ENCODE data around the gene ALX3. TPM values are rescaled to one million over a fixed set of nuclear protein-coding genes. Genes with fewer than 3 reads are reported as not detected.
"Not testable (repeated sequence)": the region's sequence is repeated elsewhere in the genome, so short reads cannot be mapped to it uniquely, and the experiment has no call there.

ALX3 gene
- total RNA-seq, 2 donors from 2014 or later, result not detected

DNA sequence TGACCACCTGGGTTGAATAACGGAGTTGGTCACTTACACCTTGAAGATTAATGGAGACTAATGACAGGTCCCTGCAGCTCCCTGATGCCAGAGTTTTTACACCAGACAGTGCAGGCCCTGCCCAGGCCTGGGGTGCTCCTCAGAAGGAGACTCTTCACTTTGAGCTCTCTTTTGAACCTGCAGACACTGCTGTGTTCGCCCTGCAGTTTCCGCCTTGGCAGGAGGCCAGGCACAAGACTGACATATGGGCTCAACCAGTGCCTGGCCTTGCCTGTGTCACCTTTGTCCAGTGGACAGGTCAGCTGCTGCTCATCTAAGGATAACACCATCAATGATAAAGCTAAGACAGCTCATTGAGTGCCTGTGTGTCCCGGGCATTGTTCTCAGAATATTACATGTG, 30.8 kb downstream of the ALX3 start:
- H3K36me3 Mint-ChIP-seq, result peaks cover 6 to 23% of the 10 kb centered on the region in 2 donors
- H3K9me3 Mint-ChIP-seq, result no peaks in the 10 kb centered on the region
- DNase-seq (ENCODE audit: low spot score in 2 of 2) (no peak), ATAC-seq (no peak)
- peak overlapping the region in 1 of 2 donors; percentile 57 for H3K27ac Mint-ChIP-seq

DNA sequence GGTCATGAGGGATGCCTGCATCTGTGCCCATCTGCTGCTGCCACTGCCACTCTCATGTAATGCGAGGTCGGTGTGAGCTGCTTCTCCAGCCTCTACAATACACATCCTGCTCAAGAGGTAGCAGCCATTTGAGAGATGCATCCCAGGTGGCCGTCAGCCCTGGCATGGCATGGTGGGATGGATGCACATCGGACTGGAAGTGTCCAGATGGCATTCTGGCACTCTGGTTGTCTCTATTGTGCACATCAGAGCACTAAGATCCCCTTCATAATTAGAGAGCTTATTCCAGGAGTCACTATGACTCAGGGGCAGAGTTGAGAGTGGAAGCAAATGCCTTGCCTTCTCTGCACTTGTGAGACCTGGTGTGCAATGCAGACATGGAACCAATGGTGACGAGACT, 32.2 kb downstream of the ALX3 start:
- peaks cover 6 to 26% of the 10 kb centered on the region in 2 donors for H3K36me3 Mint-ChIP-seq
- no peak overlapping the region for H3K27ac Mint-ChIP-seq
- peaks cover 7 to 8% of the 10 kb centered on the region in 2 donors for H3K9me3 Mint-ChIP-seq
- no peak for DNase-seq (ENCODE audit: low spot score in 2 of 2)
- ATAC-seq, result no peak

DNA sequence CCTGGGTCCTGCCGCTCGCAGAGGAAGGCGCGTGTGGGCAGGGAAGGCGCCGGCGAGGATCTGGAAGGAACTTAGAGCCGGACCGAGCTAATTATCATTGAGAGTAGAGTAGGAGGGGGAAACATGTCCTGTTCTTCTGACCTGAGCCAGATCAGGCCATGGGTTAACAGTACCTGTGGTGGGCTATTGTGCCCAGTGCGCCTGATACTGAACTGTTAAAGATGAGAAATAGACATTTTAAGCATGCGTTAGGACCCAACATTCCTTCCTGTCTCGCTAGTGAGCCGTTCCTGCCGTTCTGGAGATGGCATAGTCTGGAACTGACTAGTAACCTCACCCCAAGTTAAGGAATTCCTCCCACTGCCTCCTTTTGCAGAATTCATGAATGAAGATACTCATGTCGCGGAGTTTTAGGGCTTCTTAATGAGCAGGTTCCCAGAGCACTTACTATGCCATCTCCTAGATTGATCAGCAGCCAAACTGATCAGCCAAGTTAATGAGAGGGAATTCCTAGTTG, 35.2 kb downstream of the ALX3 start:
- Mint-ChIP-seq H3K27ac (peak overlapping the region; percentile 92 to 94), H3K36me3 (peaks cover 6 to 23% of the 10 kb centered on the region in 2 donors), H3K9me3 (peaks cover 8 to 13% of the 10 kb centered on the region in 2 donors)
- no peak for DNase-seq (ENCODE audit: low spot score in 2 of 2)
- no peak for ATAC-seq

DNA sequence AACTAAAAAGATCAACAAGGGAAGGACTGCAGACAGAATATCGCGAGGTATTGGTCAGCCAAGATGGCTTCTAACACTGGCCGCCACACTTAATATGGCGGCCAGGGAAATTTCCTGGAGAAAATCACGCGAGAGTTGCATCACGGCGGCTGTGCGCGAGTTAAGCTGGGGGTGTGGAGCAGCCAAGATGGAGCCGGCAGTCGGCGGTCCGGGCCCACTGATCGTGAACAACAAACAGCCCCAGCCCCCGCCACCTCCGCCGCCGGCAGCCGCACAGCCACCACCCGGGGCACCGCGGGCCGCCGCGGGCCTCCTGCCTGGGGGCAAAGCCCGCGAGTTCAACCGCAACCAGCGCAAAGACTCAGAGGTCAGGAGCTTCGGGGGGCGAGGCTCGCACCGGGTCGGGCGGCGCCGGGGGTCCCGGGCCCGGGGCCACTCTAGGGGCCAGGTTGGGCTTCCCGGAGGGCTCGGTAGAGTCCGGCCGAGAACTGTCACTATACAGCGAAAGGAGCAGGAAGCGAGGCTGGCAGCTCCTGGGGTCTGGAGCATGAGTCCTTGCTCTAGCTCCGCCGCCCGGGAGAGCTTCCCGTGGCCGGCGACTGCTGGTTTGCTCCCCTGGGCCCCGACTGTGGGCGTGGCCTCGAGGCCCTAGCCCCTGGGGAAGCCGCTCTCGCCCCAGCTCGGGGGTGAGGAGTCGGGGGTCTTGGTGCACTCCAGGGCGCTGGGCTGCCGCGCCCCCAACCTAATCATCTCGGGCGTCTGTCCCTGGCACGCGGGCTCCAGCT, 35.8 kb downstream of the ALX3 start, which contains the start of gene STRIP1:
STRIP1 (plus strand) TSS at position 174 of the 785 bp plus-strand sequence; CDS start at position 188, 14 bp downstream.
- peak; percentile 92 for ATAC-seq
- DNase-seq (ENCODE audit: low spot score in 2 of 2), result peak; percentile 88 to 91
- peak within 1 kb of the TSS; percentile 92 to 94 for H3K27ac Mint-ChIP-seq
- peaks cover 6 to 23% of the 10 kb centered on the region in 2 donors for H3K36me3 Mint-ChIP-seq
- peaks cover 8 to 13% of the 10 kb centered on the region in 2 donors for H3K9me3 Mint-ChIP-seq

DNA sequence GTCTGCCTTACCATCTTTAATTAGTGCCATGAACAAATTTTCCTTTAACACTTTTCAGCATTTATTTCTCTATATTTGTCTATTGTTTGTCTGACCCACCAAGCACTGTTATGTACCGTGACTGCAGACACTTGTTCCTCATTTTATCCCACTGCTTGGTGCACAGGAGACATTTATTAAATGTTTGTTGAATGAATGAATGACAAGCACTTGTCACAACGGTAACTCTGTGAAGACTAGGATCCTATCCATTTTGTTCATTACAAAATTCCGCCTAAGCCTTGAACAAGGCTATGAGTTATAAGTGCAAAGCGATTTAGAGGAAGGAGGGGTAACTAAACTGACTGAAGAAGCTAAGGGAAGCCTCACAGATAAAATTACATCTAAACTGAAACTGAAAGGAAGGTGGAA, 36.4 kb downstream of the ALX3 start:
- Mint-ChIP-seq H3K9me3 (peaks cover 8 to 13% of the 10 kb centered on the region in 2 donors), H3K27ac (peak overlapping the region; percentile 65 to 94), H3K36me3 (peaks cover 6 to 20% of the 10 kb centered on the region in 2 donors)
- DNase-seq (ENCODE audit: low spot score in 2 of 2), result no peak
- ATAC-seq, result no peak

DNA sequence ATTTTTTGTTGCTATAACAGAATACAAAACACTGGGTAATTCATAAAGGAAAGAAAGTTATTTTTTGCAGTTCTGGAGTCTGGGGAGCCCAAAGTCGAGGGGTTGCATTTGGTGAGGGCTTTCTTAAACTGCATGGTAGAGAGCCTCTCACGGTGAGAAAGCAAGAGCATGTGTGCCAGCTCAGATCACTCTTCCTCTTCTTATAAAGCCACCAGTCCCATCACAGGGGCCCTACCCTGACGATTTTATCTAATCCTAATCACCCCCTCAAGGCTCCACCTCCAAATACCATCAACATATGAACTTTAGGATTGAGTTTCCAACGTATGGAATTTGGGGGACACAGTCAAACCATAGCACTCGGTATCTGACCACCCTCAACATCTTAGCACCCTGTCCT, 37.1 kb downstream of the ALX3 start:
- DNase-seq (ENCODE audit: low spot score in 2 of 2) (no peak), ATAC-seq (no peak)
- H3K9me3 Mint-ChIP-seq, result peaks cover 8 to 13% of the 10 kb centered on the region in 2 donors
- H3K27ac Mint-ChIP-seq, result peak overlapping the region; percentile 65 to 94
- H3K36me3 Mint-ChIP-seq, result peaks cover 2 to 14% of the 10 kb centered on the region in 2 donors

DNA sequence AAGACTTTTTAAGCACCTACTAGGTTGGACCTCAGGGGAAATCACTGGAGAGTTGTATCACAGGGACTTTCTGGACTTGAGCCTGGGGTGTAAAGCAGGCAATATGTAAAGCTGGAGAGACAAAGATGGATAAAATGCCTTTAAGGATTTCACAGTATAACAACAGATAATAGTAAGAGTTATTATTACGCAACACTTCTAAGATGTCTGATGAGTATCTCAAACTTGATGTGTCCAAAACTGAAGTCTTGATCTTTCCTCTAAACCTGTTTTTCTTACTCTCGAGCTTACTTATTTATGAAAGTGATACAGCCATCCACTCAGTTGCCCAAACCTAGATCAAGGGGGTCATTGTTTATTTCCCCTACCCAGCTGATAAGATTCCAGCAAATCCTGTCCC, 38.1 kb downstream of the ALX3 start:
- Mint-ChIP-seq H3K27ac (peak overlapping the region in 1 of 2 donors; percentile 89), H3K36me3 (peaks cover 0 to 9% of the 10 kb centered on the region in 2 donors), H3K9me3 (peaks cover 8 to 13% of the 10 kb centered on the region in 2 donors)
- ATAC-seq (no peak), DNase-seq (ENCODE audit: low spot score in 2 of 2) (no peak)

DNA sequence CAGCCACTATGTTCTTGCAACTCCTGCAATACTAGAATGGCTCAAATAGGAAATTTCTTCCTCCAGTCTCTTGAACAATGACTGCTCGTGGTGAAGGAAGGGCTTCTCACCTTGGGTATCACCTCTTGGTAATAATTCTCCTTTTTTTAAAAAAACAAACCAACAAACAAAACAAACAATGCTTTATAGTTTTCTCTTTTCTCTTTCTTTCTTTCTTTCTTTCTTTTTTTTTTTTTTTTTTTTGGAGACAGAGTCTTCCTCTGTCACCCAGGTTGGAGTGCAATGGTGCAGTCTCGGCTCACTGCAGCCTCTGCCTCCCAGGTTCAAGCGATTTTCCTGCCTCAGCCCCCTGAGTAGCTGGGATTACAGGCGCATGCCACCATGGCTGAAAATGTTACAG, 39.8 kb downstream of the ALX3 start:
- not testable (repeated sequence) for DNase-seq (ENCODE audit: low spot score in 2 of 2)

DNA sequence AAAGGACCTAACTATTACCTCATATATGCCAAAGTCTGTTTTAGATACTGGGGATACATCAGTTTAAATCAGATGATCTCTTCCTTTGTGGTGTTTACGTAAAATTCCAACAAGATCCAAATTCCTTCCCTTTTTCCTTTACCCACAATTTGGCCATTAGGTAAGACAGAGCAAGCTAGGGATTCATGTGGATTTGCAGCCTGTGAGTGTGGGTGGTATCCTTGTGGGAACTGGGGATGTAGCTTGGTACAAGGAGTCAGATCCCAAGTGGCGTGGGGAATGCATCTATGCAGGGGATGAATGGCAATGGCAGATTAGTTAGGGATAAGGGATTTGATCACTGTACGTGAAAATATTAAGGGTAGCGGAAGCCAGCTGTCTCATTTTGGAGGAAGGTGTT, 45.9 kb downstream of the ALX3 start:
- Mint-ChIP-seq H3K27ac (no peak overlapping the region), H3K36me3 (peaks cover 0 to 6% of the 10 kb centered on the region in 2 donors), H3K9me3 (no peaks in the 10 kb centered on the region)
- DNase-seq (ENCODE audit: low spot score in 2 of 2) (no peak), ATAC-seq (no peak)

More for the DNA sequence above, 39.8 kb downstream of the ALX3 start:
- H3K9me3 Mint-ChIP-seq, result peaks cover 8 to 13% of the 10 kb centered on the region in 2 donors
- peak overlapping the region; percentile 89 to 90 for H3K27ac Mint-ChIP-seq
- ATAC-seq, H3K36me3 Mint-ChIP-seq: not testable (repeated sequence)

DNA sequence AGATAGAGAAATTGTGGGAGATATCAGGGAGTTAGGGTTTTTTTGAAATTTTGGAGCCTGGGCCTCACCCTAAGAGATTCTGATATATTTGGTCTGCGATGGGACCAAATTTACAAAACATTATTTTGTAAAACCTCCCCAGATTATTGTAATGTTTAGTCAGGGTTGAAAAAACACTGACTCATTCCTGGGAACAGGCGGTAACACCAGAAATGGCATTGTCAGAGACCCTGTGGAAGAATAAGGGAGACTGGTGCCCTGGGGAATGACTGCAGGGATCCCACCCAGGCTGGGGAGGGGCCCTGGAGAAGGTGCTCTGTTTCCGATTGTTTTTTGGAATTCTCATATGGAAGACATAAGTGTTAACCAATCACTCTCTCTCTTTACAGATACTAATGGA, 49.2 kb downstream of the ALX3 start:
- Mint-ChIP-seq H3K27ac (peak overlapping the region in 1 of 2 donors; percentile 63), H3K36me3 (peaks cover 16 to 17% of the 10 kb centered on the region in 2 donors)

DNA sequence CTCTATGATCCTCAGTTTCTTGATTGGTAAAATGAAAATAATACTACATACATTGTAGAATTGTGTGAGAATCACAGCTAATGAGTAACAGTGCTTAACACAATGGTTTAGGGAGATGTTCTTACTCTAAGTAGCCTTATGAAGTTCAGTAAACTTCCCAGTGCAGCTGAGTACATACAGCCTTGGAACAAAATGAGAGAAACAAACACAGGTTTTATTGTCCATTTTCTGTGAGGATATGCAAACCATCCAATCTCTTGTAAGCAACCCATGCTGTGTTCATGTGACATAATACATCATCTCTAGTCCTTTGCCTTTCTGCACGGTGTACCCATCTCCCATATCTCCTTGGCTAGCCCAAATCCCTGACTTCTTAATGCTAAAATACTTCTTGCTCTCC, 50.7 kb downstream of the ALX3 start:
- ATAC-seq, result no peak
- H3K36me3 Mint-ChIP-seq, result peaks cover 16 to 23% of the 10 kb centered on the region in 2 donors
- no peak overlapping the region for H3K27ac Mint-ChIP-seq
- no peak for DNase-seq (ENCODE audit: low spot score in 2 of 2)
- H3K9me3 Mint-ChIP-seq, result no peaks in the 10 kb centered on the region

More for the DNA sequence above, 49.2 kb downstream of the ALX3 start:
- no peaks in the 10 kb centered on the region for H3K9me3 Mint-ChIP-seq
- ATAC-seq (no peak), DNase-seq (ENCODE audit: low spot score in 2 of 2) (no peak)

DNA sequence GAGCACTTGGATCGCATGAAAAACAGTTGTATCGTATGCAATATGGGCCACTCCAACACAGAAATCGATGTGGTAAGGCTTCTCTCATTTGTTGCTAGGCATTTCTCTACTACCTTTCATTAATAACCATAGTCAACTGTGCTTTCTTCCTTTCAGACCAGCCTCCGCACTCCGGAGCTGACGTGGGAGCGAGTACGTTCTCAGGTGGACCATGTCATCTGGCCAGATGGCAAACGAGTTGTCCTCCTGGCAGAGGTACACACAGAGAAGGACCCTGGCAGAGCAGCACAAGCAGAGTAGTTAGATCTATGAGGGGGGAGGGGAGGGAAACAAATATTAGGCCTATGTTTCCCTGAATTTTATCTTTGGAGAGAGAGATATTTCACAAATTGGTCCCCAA, 52.1 kb downstream of the ALX3 start:
- DNase-seq (ENCODE audit: low spot score in 2 of 2) (no peak), ATAC-seq (no peak)
- Mint-ChIP-seq H3K27ac (peak overlapping the region in 1 of 2 donors; percentile 69), H3K9me3 (no peaks in the 10 kb centered on the region), H3K36me3 (peaks cover 16 to 23% of the 10 kb centered on the region in 2 donors)

DNA sequence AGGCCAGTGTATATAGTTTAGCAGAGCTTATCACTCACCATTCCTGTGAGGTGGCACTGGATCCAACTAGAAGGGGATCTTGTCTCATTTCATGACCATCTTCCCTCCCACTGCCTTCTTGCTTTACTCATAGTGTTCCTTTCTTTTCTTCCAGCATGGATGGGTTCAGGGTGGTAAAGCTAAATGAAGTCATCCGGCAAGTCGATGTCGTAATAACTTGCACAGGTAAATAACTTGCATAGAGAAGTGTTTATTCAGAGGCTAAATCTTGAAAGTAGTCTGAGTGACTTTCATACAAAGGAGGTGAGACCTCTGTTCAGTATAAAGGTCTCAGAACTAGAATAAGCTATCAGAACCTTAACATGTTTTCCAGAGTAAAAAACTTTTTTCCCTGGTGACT, 52.7 kb downstream of the ALX3 start:
- Mint-ChIP-seq H3K36me3 (peaks cover 18 to 23% of the 10 kb centered on the region in 2 donors), H3K27ac (no peak overlapping the region), H3K9me3 (no peaks in the 10 kb centered on the region)
- ATAC-seq (no peak), DNase-seq (ENCODE audit: low spot score in 2 of 2) (no peak)

DNA sequence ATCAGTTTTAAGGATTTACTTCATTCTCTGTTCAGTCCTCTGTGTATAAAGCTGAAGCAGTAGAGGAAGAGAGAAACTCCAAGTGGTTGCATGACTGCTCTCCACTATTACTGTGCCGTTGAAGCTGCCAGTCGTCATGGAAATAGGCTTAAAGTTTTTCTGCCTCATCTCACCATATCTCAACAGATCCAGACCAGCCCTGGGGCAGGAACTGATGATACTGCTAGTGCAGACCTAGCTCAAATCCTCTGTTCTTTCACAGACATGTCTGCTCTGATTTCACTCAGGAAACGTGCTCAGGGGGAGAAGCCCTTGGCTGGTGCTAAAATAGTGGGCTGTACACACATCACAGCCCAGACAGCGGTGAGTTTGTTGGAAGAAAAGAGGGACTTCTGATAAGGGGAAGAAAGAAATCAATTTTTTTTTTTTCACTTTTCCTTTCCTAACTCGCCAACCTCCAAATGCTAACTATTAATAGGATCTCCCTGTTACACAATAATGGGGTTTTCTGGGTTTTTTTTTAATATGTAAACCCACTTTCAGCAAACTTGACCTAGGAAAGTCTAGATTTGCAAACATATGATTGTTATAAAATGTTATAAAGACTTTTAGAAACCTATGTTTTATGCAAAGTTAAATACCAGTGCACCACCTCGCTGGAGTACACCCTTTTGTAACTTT, 58.2 kb downstream of the ALX3 start:
- DNase-seq (ENCODE audit: low spot score in 2 of 2), result no peak
- H3K36me3 Mint-ChIP-seq, result peaks cover 13 to 21% of the 10 kb centered on the region in 2 donors
- H3K9me3 Mint-ChIP-seq, result no peaks in the 10 kb centered on the region
- H3K27ac Mint-ChIP-seq, result no peak overlapping the region
- no peak for ATAC-seq

DNA sequence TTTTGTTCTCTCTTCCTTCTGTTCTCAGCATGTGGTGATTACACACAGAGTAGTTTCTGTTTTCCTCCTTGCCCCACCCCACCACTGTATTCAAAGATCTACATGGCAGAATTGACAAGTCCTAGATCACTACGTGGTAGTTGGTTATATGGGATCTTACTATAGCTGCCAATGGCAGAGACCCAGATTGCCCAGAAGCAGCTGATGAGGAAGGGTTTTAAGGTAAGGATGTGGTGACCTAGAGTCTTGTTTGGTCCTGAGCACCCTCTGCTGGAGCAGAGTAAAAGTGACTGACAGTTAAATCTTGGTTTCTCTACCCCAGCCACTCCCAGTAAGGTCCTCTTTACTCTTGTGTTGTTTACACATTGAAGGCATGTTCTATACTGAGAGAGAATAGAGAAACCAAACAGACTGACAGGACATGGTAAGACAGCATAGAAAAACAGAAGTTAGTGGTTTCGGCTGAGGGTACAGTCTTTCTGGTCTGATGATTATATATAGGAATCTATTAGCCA, 58.9 kb downstream of the ALX3 start:
- Mint-ChIP-seq H3K27ac (peak overlapping the region in 1 of 2 donors; percentile 61), H3K9me3 (no peaks in the 10 kb centered on the region), H3K36me3 (peaks cover 13 to 17% of the 10 kb centered on the region in 2 donors)
- DNase-seq (ENCODE audit: low spot score in 2 of 2), result no peak
- ATAC-seq, result peak; percentile 61 to 71
